ENCODE measurements around the gene MANEA.

DNA sequence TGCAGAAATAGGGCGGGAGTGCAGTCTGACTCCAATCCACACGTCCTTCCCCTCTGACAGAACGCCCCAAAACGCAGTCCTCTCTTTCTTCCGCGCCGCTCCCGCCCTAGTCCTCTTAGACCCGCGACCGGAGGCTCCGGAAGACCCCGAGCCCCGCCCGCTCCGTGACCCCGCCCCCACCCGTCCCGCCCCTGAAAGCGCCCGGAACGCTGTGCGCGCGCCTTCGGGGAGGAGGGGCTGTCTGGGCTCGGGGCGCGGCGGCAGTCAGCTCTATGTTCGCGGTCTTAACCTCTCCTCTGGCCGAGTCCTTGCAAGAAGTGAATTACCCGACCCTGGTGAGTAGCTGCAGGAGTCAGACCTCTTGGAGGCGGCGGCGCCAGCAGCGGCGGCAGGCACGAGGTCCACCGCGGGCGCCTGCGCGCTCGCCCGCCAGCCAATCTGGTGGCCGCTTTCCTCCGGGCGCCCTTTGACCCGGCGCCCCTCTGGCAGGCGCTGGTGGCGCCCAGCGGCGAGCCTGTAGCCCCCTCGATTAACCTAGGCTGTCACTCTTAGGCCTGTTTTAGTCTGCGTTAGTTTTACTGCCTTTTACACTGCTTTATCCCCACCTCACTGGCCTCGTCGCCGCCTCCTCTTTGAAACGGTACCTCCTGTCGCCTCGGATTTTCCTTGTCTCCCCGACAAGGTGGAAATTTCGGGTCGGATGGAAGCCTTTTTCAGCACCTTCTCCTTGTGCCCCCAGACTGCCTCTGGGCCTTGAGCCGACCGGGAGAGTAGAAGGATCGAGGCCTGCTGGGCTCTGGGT, at the start of gene MANEA:
- TF ChIP-seq, protein P1, sequence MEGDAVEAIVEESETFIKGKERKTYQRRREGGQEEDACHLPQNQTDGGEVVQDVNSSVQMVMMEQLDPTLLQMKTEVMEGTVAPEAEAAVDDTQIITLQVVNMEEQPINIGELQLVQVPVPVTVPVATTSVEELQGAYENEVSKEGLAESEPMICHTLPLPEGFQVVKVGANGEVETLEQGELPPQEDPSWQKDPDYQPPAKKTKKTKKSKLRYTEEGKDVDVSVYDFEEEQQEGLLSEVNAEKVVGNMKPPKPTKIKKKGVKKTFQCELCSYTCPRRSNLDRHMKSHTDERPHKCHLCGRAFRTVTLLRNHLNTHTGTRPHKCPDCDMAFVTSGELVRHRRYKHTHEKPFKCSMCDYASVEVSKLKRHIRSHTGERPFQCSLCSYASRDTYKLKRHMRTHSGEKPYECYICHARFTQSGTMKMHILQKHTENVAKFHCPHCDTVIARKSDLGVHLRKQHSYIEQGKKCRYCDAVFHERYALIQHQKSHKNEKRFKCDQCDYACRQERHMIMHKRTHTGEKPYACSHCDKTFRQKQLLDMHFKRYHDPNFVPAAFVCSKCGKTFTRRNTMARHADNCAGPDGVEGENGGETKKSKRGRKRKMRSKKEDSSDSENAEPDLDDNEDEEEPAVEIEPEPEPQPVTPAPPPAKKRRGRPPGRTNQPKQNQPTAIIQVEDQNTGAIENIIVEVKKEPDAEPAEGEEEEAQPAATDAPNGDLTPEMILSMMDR (conservative IDR thresholded peaks at IDR 0.05; ENCODE audit: low read length) = no peak
- no peak for TF ChIP-seq EZH2phosphoT487 (IDR thresholded peaks at IDR 0.05; ENCODE audit: borderline replicate concordance)
